Heart right ventricle (tissue), 16 donors: ENCODE results near the gene ASPN. TPM values are rescaled to one million over a fixed set of nuclear protein-coding genes. Genes with fewer than 3 reads are reported as not detected.

ENCODE experiments used
- ATAC-seq, 8 donors: fragments of 200-7000 bp; cut with Tn5 transposase; one replicate each; pipeline ENCODE4 v1.9.1; 2020; ENCODE audit warnings: mild to moderate bottlenecking in 8 of 8, moderate library complexity in 8 of 8, moderate number of reproducible peaks in 1 of 8
- DNase-seq, 2 donors: peaks; one replicate each; pipeline ENCODE4 v3.0.0-alpha.2; 2020
- H3K27ac ChIP-seq, 10 donors: fragments of 200-600 bp; sonication (generic) in 2 of 10; one replicate each; pipeline versions ENCODE4 v1.5.0 to v1.8.0; 2020 to 2022; ENCODE audit warnings: mild to moderate bottlenecking in 3 of 10
- H3K27me3 ChIP-seq, 7 donors: fragments of 200-600 bp; one replicate each; pipeline ENCODE4 v1.8.0; 2021 to 2022; ENCODE audit warnings: mild to moderate bottlenecking in 2 of 7
- H3K36me3 ChIP-seq, 9 donors: fragments of 200-600 bp; sonication (generic) in 1 of 9; one replicate each; pipeline versions ENCODE4 v1.5.0 to v1.8.0; 2020 to 2022; ENCODE audit warnings: mild to moderate bottlenecking in 2 of 9
- H3K4me1 ChIP-seq, 9 donors: fragments of 200-600 bp; sonication (generic) in 1 of 9; one replicate each; pipeline versions ENCODE4 v1.5.0 to v1.8.0; 2020 to 2022; ENCODE audit warnings: mild to moderate bottlenecking in 4 of 9
- H3K4me3 ChIP-seq, 10 donors: fragments of 200-600 bp; sonication (generic) in 2 of 10; one replicate each; pipeline versions ENCODE4 v1.5.0 to v1.8.0; 2020 to 2022; ENCODE audit warnings: mild to moderate bottlenecking in 7 of 10, moderate library complexity in 2 of 10
- H3K9me3 ChIP-seq, 11 donors: fragments of 200-600 bp in 10 of 11; sonication (generic) in 2 of 11; one replicate each; pipeline versions ENCODE4 v1.5.0 to v1.8.0; 2013 to 2022; ENCODE audit warnings: mild to moderate bottlenecking in 2 of 11, control low read depth in 1 of 11, moderate library complexity in 1 of 11
- WGBS, 2 donors: extraction: QIAGEN DNeasy Blood & Tissue Kit; methylation state at CpG; one replicate each; pipeline ENCODE4 v1.1.7; 2013; ENCODE audit warnings: inconsistent platforms in 1 of 2; 5-methylcytosine and 5-hydroxymethylcytosine counted together
- intact Hi-C, 10 donors: fragments of 100-400 bp; cut with DNase I; formaldehyde crosslinking; loops; one replicate each; pipeline versions ENCODE4 v1.11.1 to v1.14.2; 2022
- polyA plus RNA-seq, 2 donors: library from polyadenylated mRNA; stranded (reverse); fragments of 200-250 nt; gene quantifications; one replicate each; pipeline ENCODE4 v1.2.3, GENCODE V29; 2013
- total RNA-seq, 10 donors: library from RNA; stranded (reverse); fragmentation: NEBNext Ultra II Directional in 3 of 10; extraction: Animal tissue kit (Norgen Biotek cat#: 25700) in 3 of 10; gene quantifications; one replicate each; pipeline versions ENCODE4 v1.2.1 to v1.2.4, GENCODE V29; 2021 to 2023
- TF ChIP-seq, protein P1 (sequence below), 9 donors: fragments of 200-600 bp; sonication (generic) in 2 of 9; IDR thresholded peaks; one replicate each; pipeline versions ENCODE4 v1.5.0 to v1.8.0; 2021 to 2022; ENCODE audit warnings: antibody characterized with exemption in 9 of 9, mild to moderate bottlenecking in 5 of 9, moderate library complexity in 1 of 9
- donor health status: Arrhythmogenic right ventricular cardiomyopathy.
- donor health status: ischemic (EF 13 %, LVEDD 7.1; RV severe dilation, severe dysfunction).
- donor health status: healthy with polysubstance abuse.
- donor health status: DM: no; HTN: yes; CAD: no.
- donor health status: DM: no; HTN: no; CAD: no.
- donor health status: ischemic (EF 25% LVEDD 6.9; RV normal size, moderate dysfunction).
- donor health status: ischemic (EF 25% LVEDD 5.7; RV mildly dilated, moderate dysfunction).
- donor health status: healthy.
- donor health status: DM: yes; HTN: yes; CAD: no.
- donor health status: Ischemic cardiomyopathy.
- donor health status: ischemic (EF 35%, LVEDD 5.7; RV mildly dilated, moderate dysfunction).
- donor health status: nonischemic (EF 11% LVEDD 7.7; RV severe dilation, severe dysfunction).
- donor health status: DM: yes; HTN: yes; CAD: no.
- donor health status: PGD.
- donor health status: ischemic (EF 29% LVEDD 5.4; RV normal size, mild dysfunction).
- donor health status: nonischemic (EF 23%, LVEDD 6.1; RV moderate dilation, normal function).

The ASPN gene
- total and polyA plus RNA-seq, 12 donors: 2.3 to 29.6 (median 16.9) TPM

DNA sequence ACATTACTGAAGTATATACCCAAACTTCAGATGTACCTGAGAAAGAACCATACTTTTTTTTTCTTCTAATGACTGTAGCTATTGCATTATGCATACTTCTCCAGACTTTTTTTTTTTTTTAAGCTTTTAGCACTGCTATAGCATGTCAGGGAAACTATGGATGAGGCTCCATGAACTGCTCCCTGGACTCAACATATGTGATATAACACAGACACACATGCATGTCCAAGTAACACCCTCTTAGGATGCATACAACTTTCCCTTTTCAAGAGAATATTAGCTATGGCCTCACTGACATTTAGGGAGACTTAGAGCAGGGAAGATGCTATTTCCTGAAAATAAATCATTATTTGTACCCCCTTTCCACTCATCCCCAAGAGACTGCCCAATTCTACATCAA, 499 bp upstream of the ASPN start:
- Histone ChIP-seq H3K4me3 (peak overlapping the region in 3 of 10 donors; percentile 40 to 44 (median 43)), H3K4me1 (peaks cover 3 to 52% (median 39%) of the 10 kb centered on the region in 9 donors), H3K27me3 (no peaks in the 10 kb centered on the region), H3K27ac (peak overlapping the region in 3 of 10 donors; percentile 77 to 89 (median 84)), H3K9me3 (no peaks in the 10 kb centered on the region), H3K36me3 (no peaks in the 10 kb centered on the region)
- TF ChIP-seq, protein P1, sequence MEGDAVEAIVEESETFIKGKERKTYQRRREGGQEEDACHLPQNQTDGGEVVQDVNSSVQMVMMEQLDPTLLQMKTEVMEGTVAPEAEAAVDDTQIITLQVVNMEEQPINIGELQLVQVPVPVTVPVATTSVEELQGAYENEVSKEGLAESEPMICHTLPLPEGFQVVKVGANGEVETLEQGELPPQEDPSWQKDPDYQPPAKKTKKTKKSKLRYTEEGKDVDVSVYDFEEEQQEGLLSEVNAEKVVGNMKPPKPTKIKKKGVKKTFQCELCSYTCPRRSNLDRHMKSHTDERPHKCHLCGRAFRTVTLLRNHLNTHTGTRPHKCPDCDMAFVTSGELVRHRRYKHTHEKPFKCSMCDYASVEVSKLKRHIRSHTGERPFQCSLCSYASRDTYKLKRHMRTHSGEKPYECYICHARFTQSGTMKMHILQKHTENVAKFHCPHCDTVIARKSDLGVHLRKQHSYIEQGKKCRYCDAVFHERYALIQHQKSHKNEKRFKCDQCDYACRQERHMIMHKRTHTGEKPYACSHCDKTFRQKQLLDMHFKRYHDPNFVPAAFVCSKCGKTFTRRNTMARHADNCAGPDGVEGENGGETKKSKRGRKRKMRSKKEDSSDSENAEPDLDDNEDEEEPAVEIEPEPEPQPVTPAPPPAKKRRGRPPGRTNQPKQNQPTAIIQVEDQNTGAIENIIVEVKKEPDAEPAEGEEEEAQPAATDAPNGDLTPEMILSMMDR (IDR thresholded peaks at IDR 0.05): no peak
- intact Hi-C loops: loop anchor here in 2 of 10 donors (5.0 to 10.0 kb wide), 3 partner anchors 48 to 119 kb away; partner anchors contain the start of gene ECM2 (in 1 of the 2)
- DNase-seq (no peak), ATAC-seq (no peak)

DNA sequence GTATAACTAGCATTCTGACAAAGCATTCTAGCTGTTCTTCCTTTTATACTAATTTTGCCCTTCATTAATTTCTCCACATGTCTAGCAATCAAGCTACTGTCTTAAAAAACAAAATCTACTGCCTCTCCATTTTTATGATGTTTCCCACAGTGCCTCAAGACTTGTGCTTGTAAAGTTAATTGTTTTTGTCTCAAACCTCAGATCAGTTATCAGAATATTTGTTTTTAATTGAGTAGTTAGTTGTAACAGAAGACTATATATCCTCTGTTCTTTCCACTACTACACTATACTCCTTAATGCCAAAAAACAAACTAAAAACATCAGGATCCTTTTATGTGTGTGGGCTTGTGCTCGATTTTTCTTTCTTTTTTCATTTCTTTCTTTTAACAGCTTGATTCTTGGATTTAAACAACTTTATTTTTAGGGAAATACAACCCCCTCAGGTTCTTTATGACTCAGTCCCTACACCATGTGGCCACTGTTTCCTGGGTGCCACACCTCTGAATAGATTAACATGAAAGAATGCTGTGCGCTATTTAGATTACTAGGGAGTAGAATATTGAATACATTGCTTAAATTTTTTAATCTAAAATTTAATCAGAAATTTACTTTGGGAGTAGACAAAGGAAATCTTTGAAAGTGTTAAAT, 1.2 kb downstream of the ASPN start:
- no peaks in the 10 kb centered on the region for H3K9me3 ChIP-seq
- no peak for DNase-seq
- intact Hi-C loops: loop anchor here in 2 of 10 donors (2.0 to 10.0 kb wide), 4 partner anchors 46 to 121 kb away; partner anchors contain the start of gene ECM2 (in 1 of the 2)
- TF ChIP-seq, protein P1 (IDR thresholded peaks at IDR 0.05): no peak
- 52 to 54% methylated on average over 2 of the region's 2 CpGs for WGBS, 2 donors
- peak overlapping the region in 9 of 10 donors; percentile 2 to 50 (median 34) for H3K4me3 ChIP-seq
- H3K4me1 ChIP-seq: peaks cover 3 to 65% (median 38%) of the 10 kb centered on the region in 9 donors
- no peaks in the 10 kb centered on the region for H3K36me3 ChIP-seq
- H3K27me3 ChIP-seq: no peaks in the 10 kb centered on the region
- ATAC-seq: peak in 4 of 8 donors; percentile 8 to 63 (median 56)
- H3K27ac ChIP-seq: peak overlapping the region; percentile 31 to 89 (median 66)

GRCh38 chr9:92480291-92480771, 2.0 kb downstream of the ASPN start:
- 30 to 31% methylated on average over 2 of the region's 2 CpGs for WGBS, 2 donors
- ATAC-seq: peak in 7 of 8 donors; percentile 42 to 77 (median 61)
- TF ChIP-seq, protein P1 (IDR thresholded peaks at IDR 0.05): no peak

DNA sequence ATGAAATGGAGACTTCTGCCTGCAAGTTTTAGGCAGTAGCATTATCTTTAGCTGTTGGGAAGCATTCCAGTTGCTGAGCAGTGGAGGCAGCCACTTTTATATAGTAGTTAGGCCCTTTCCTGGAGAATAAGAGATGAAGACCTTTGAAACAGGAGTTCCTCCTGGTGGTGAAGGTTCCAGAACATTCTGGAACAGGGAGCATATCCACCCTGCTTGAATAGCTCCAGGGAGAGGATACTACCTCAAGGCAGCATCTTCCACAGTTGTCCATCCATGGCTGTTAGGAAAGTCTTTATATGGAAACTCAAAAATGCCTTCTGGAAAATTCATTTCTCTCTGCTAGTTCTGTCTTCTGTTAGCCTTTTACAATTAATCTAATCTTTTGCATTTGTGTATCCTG, 3.0 kb downstream of the ASPN start:
- no peak for DNase-seq
- Histone ChIP-seq H3K36me3 (peaks cover 0 to 2% (median 0%) of the 10 kb centered on the region in 9 donors), H3K4me1 (peaks cover 3 to 58% (median 33%) of the 10 kb centered on the region in 9 donors), H3K9me3 (no peaks in the 10 kb centered on the region), H3K27ac (peak overlapping the region in 9 of 10 donors; percentile 29 to 89 (median 70)), H3K27me3 (no peaks in the 10 kb centered on the region), H3K4me3 (peak overlapping the region in 6 of 10 donors; percentile 11 to 50 (median 42))
- intact Hi-C loops: no loop called here
- no peak for ATAC-seq
- TF ChIP-seq, protein P1 (IDR thresholded peaks at IDR 0.05): no peak

More at GRCh38 chr9:92480291-92480771, 2.0 kb downstream of the ASPN start:
- peaks cover 3 to 65% (median 38%) of the 10 kb centered on the region in 9 donors for H3K4me1 ChIP-seq
- H3K36me3 ChIP-seq: no peaks in the 10 kb centered on the region
- H3K4me3 ChIP-seq: peak overlapping the region in 9 of 10 donors; percentile 2 to 50 (median 34)
- H3K27me3 ChIP-seq: no peaks in the 10 kb centered on the region
- no peaks in the 10 kb centered on the region for H3K9me3 ChIP-seq
- H3K27ac ChIP-seq: peak overlapping the region; percentile 31 to 89 (median 66)
- intact Hi-C loops: loop anchor here in 2 of 10 donors (2.0 to 10.0 kb wide), 4 partner anchors 46 to 122 kb away; partner anchors contain the start of gene ECM2 (in 1 of the 2)
- no peak for DNase-seq
